Pancreas (tissue), 10 donors: ENCODE results near the gene DTNB. TPM values are rescaled to one million over a fixed set of nuclear protein-coding genes. Genes with fewer than 3 reads are reported as not detected.

Experiments used
- ATAC-seq, 4 donors: fragments of 200-7000 bp; cut with Tn5 transposase; one replicate each; pipeline versions ENCODE4 v1.8.0 to v1.9.1; 2020; ENCODE audit warnings: mild to moderate bottlenecking in 4 of 4, moderate library complexity in 4 of 4
- DNase-seq, 6 donors: peaks; one replicate each; pipeline ENCODE4 v3.0.0-alpha.2; 2020
- FAIRE-seq: peaks from 2 replicates; lab custom pipeline; 2012; peaks lifted over from hg19 to GRCh38; lab: Jason Lieb, UNC
- H3K27ac ChIP-seq, 4 donors: fragments of 200-600 bp; sonication (generic); 1 replicate in 3 of 4; 2 replicates in 1 of 4; pipeline versions ENCODE4 v1.5.0 to v1.8.0; 2020
- H3K27me3 ChIP-seq, 4 donors: fragments of 200-600 bp; one replicate each; pipeline ENCODE4 v1.8.0; 2021
- H3K36me3 ChIP-seq, 3 donors: fragments of 200-600 bp; sonication (generic) in 1 of 3; one replicate each; pipeline versions ENCODE4 v1.5.0 to v1.8.0; 2020 to 2021
- H3K4me1 ChIP-seq, 3 donors: fragments of 200-600 bp; one replicate each; pipeline ENCODE4 v1.8.0; 2021
- H3K4me3 ChIP-seq, 4 donors: fragments of 200-600 bp; sonication (generic) in 2 of 4; one replicate each; pipeline versions ENCODE4 v1.5.0 to v1.8.0; 2020 to 2021
- H3K9me3 ChIP-seq, 4 donors: fragments of 200-600 bp; one replicate each; pipeline ENCODE4 v1.8.0; 2021
- CTCF ChIP-seq, 4 donors: fragments of 200-600 bp; sonication (generic) in 3 of 4; IDR thresholded peaks; one replicate each; pipeline versions ENCODE4 v1.5.0 to v1.8.0; 2021; ENCODE audit warnings: antibody characterized with exemption in 4 of 4
- whole genome bisulfite sequencing, 2 donors: extraction: QIAGEN DNeasy Blood & Tissue Kit; methylation state at CpG; one replicate each; pipeline ENCODE4 v1.1.7; 2013; 5-methylcytosine and 5-hydroxymethylcytosine counted together
- intact Hi-C, 3 donors: fragments of 100-400 bp; cut with DNase I; formaldehyde crosslinking; loops; one replicate each; pipeline versions ENCODE4 v1.11.1 to v1.14.2; 2022
- polyA plus RNA-seq, 2 donors: library from polyadenylated mRNA; stranded (reverse); fragments of 200-250 nt; gene quantifications; one replicate each; pipeline ENCODE4 v1.2.3, GENCODE V29; 2013
- total RNA-seq, 6 donors: library from RNA; stranded (reverse); fragmentation: NEBNext Ultra II Directional in 4 of 6; extraction: Animal tissue kit (Norgen Biotek cat#: 25700) in 4 of 6; gene quantifications; one replicate each; pipeline versions ENCODE4 v1.2.1 to v1.2.4, GENCODE V29; 2021 to 2023
- donor health status: healthy with polysubstance abuse.
- donor health status: DM: no; HTN: no; CAD: no; lungs with moderate emphysema.
- donor health status: DM: no; HTN: no; CAD: no.
- donor health status: control.
- donor health status: control.
- donor health status: Bipolar disorder and iron deficiency.
- donor health status: DM: yes; HTN: yes; CAD: no.
- donor health status: DM: no; HTN: no; CAD: no.
- donor health status: DM: no; HTN: no; CAD: no.
- donor health status: DM: yes; HTN: yes; CAD: no.

Gene DTNB
- total and polyA plus RNA-seq, 8 donors, result 10.8 to 27.8 (median 15.1) TPM

GRCh38 chr2:25529034-25529433, 144.3 kb downstream of the DTNB start:
- no peaks in the 10 kb centered on the region for H3K9me3 ChIP-seq

GRCh38 chr2:25528173-25528572, 145.2 kb downstream of the DTNB start:
- TF ChIP-seq CTCF (IDR thresholded peaks at IDR 0.05), result no peak
- no peaks in the 10 kb centered on the region for H3K9me3 ChIP-seq
- no peak for ATAC-seq
- no peaks in the 10 kb centered on the region for H3K4me1 ChIP-seq
- intact Hi-C loops, result loop anchor here in 2 of 3 donors (10.0 kb wide), 2 partner anchors 153 to 183 kb away; partner anchors contain the start of gene DNMT3A (in 1 of the 2)
- H3K27ac ChIP-seq, result no peak overlapping the region
- FAIRE-seq, result no peak
- H3K36me3 ChIP-seq, result no peaks in the 10 kb centered on the region
- no peaks in the 10 kb centered on the region for H3K27me3 ChIP-seq
- no peak overlapping the region for H3K4me3 ChIP-seq
- DNase-seq, result no peak
- 88 to 93% methylated on average over 4 of the region's 4 CpGs for WGBS, 2 donors

More at GRCh38 chr2:25529034-25529433, 144.3 kb downstream of the DTNB start:
- Histone ChIP-seq H3K4me3 (no peak overlapping the region), H3K27ac (no peak overlapping the region), H3K36me3 (no peaks in the 10 kb centered on the region), H3K27me3 (no peaks in the 10 kb centered on the region), H3K4me1 (no peaks in the 10 kb centered on the region)
- no peak for DNase-seq
- intact Hi-C loops, result loop anchor here in 2 of 3 donors (10.0 kb wide), 2 partner anchors 154 to 184 kb away; partner anchors contain the start of gene DNMT3A (in 1 of the 2)
- ATAC-seq, result no peak
- no peak for FAIRE-seq
- 72 to 79% methylated on average over 3 of the region's 3 CpGs for WGBS, 2 donors
- no peak for TF ChIP-seq CTCF (IDR thresholded peaks at IDR 0.05)

- no peak for FAIRE-seq
- H3K4me3 ChIP-seq, result no peak overlapping the region
- H3K27me3 ChIP-seq, result no peaks in the 10 kb centered on the region
- no peak overlapping the region for H3K27ac ChIP-seq
- peaks cover 0 to 5% (median 0%) of the 10 kb centered on the region in 3 donors for H3K4me1 ChIP-seq
- no peak for ATAC-seq
- intact Hi-C loops, result loop anchor here in 2 of 3 donors (10.0 kb wide), 2 partner anchors 150 to 180 kb away; partner anchors contain the start of gene DNMT3A (in 1 of the 2)
- 91 to 95% methylated on average over 5 of the region's 5 CpGs for WGBS, 2 donors
- H3K9me3 ChIP-seq, result no peaks in the 10 kb centered on the region
- H3K36me3 ChIP-seq, result no peaks in the 10 kb centered on the region
- no peak for TF ChIP-seq CTCF (IDR thresholded peaks at IDR 0.05)
- DNase-seq, result no peak
Observed at GRCh38 chr2:25524507-25524906, 148.9 kb downstream of the DTNB start.

GRCh38 chr2:25523060-25523459, 150.3 kb downstream of the DTNB start:
- no peaks in the 10 kb centered on the region for H3K9me3 ChIP-seq
- ATAC-seq, result no peak
- TF ChIP-seq CTCF (IDR thresholded peaks at IDR 0.05), result no peak
- 80 to 89% methylated on average over 4 of the region's 4 CpGs for WGBS, 2 donors
- intact Hi-C loops, result loop anchor here in 2 of 3 donors (10.0 kb wide), 2 partner anchors 148 to 178 kb away; partner anchors contain the start of gene DNMT3A (in 1 of the 2)
- no peak for DNase-seq
- no peak overlapping the region for H3K4me3 ChIP-seq
- H3K4me1 ChIP-seq, result peaks cover 0 to 5% (median 0%) of the 10 kb centered on the region in 3 donors
- FAIRE-seq, result no peak
- H3K27ac ChIP-seq, result no peak overlapping the region
- H3K36me3 ChIP-seq, result no peaks in the 10 kb centered on the region
- H3K27me3 ChIP-seq, result no peaks in the 10 kb centered on the region
